ENCODE data around the gene MICA.

Gene MICA

GRCh38 chr6:31462026-31462963 is 58.9 kb downstream of the MICA start:
- no peak for DNase-seq

- peak; percentile 87 for DNase-seq
Measured at GRCh38 chr6:31462964-31463870, 59.8 kb downstream of the MICA start.

GRCh38 chr6:31464252-31465184 is 61.1 kb downstream of the MICA start:
- DNase-seq = no peak
